ENCODE data around the gene CRYBG1. TPM values are rescaled to one million over a fixed set of nuclear protein-coding genes. Genes with fewer than 3 reads are reported as not detected.

The CRYBG1 gene
- total RNA-seq, 1 experiment from 2014 or later: 10.1 TPM

- Mint-ChIP-seq H3K27ac (no peak overlapping the region), H3K36me3 (peaks cover 14% of the 10 kb centered on the region), H3K4me1 (peaks cover 60% of the 10 kb centered on the region), H3K27me3 (ENCODE audit: low read depth) (no peaks in the 10 kb centered on the region), H3K9me3 (peaks cover 10% of the 10 kb centered on the region), H3K4me3 (no peak overlapping the region)
- TF ChIP-seq TCF7 (CRISPR knock-in tag; IDR thresholded peaks at IDR 0.05; ENCODE audit: low read depth) (no peak), OVOL2 (CRISPR knock-in tag; IDR thresholded peaks at IDR 0.05; ENCODE audit: borderline replicate concordance) (no peak), MYBL2 (CRISPR knock-in tag; IDR thresholded peaks at IDR 0.05) (no peak), ATF3 (CRISPR knock-in tag; conservative IDR thresholded peaks at IDR 0.05) (no peak), TEAD4 (CRISPR knock-in tag; IDR thresholded peaks at IDR 0.05) (no peak), ZBTB43 (CRISPR knock-in tag; IDR thresholded peaks at IDR 0.05) (no peak), ELF4 (CRISPR knock-in tag; IDR thresholded peaks at IDR 0.05; ENCODE audit: low read depth) (no peak), KAT7 (CRISPR knock-in tag; IDR thresholded peaks at IDR 0.05; ENCODE audit: borderline replicate concordance) (no peak), NFYB (CRISPR knock-in tag; conservative IDR thresholded peaks at IDR 0.05; ENCODE audit: low read depth) (no peak), ZNF416 (CRISPR knock-in tag; IDR thresholded peaks at IDR 0.05) (no peak), MLX (CRISPR knock-in tag; IDR thresholded peaks at IDR 0.05) (no peak), NFATC4 (CRISPR knock-in tag; IDR thresholded peaks at IDR 0.05) (no peak), MAX (CRISPR knock-in tag; IDR thresholded peaks at IDR 0.05) (no peak), IRF1 (CRISPR knock-in tag; IDR thresholded peaks at IDR 0.05) (no peak), ARID4B (CRISPR knock-in tag; IDR thresholded peaks at IDR 0.05; ENCODE audit: borderline replicate concordance) (no peak), FOXK1 (CRISPR knock-in tag; IDR thresholded peaks at IDR 0.05) (no peak)
- DNase-seq (ENCODE audit: low spot score) (no peak), ATAC-seq (no peak)
- CTCF ChIA-PET: interaction anchor here (0.6 to 1.3 kb wide), 3 partner anchors 10 to 414 kb away, joined by 3 to 5 read pairs (median 4); no protein-coding TSS in a partner anchor
- POLR2A ChIA-PET: no interaction called here
Observed at GRCh38 chr6:106617857-106618256, 257.3 kb downstream of the CRYBG1 start.

GRCh38 chr6:106618324-106618723 is 257.8 kb downstream of the CRYBG1 start:
- ChIA-PET CTCF (interaction anchor here (1.2 to 1.3 kb wide), 2 partner anchors 10 to 379 kb away, joined by 3 to 4 read pairs; no protein-coding TSS in a partner anchor), POLR2A (no interaction called here)
- H3K27ac Mint-ChIP-seq: peak overlapping the region; percentile 37; the same call in 1 of the 2 replicates
- H3K9me3 Mint-ChIP-seq: peaks cover 14% of the 10 kb centered on the region
- H3K4me1 Mint-ChIP-seq: peaks cover 55% of the 10 kb centered on the region
- no peak overlapping the region for H3K4me3 Mint-ChIP-seq
- ATAC-seq: no peak
- DNase-seq (ENCODE audit: low spot score): no peak
- peaks cover 19% of the 10 kb centered on the region for H3K36me3 Mint-ChIP-seq
- no peaks in the 10 kb centered on the region for H3K27me3 Mint-ChIP-seq (ENCODE audit: low read depth)
- no peak for TF ChIP-seq SP1 (CRISPR knock-in tag; conservative IDR thresholded peaks at IDR 0.05)
- no peak for TF ChIP-seq HMGXB4 (CRISPR knock-in tag; IDR thresholded peaks at IDR 0.05)
- no peak for TF ChIP-seq PRRX2 (CRISPR knock-in tag; IDR thresholded peaks at IDR 0.05)
- no peak for TF ChIP-seq ZMAT4 (CRISPR knock-in tag; IDR thresholded peaks at IDR 0.05)
- no peak for TF ChIP-seq E2F5 (CRISPR knock-in tag; IDR thresholded peaks at IDR 0.05)
- TF ChIP-seq TEAD1 (CRISPR knock-in tag; IDR thresholded peaks at IDR 0.05): no peak
- TF ChIP-seq STAT6 (CRISPR knock-in tag; conservative IDR thresholded peaks at IDR 0.05; ENCODE audit: low read depth): no peak

All from WTC11 (cell line).